Myocyte (in vitro differentiated cells): ENCODE results near the gene ATXN2. TPM values are rescaled to one million over a fixed set of nuclear protein-coding genes. Genes with fewer than 3 reads are reported as not detected.
"Not testable (repeated sequence)": the region's sequence is repeated elsewhere in the genome, so short reads cannot be mapped to it uniquely, and the experiment has no call there.

ENCODE experiments used
- DNase-seq: peaks from one replicate; pipeline ENCODE4 v3.0.0-alpha.2; 2012; ENCODE audit warnings: low read depth
- total RNA-seq: library from RNA; depleted of rRNA; stranded (reverse); fragments of >200 nt; gene quantifications from 2 replicates; pipeline ENCODE4 v1.2.3, GENCODE V29; 2014

The ATXN2 gene
- total RNA-seq, 1 donor from 2014 or later = 18.3 TPM

- no peak for DNase-seq
These were observed 24.2 kb downstream of the ATXN2 start for GRCh38 chr12:111574797-111575443.

- DNase-seq = no peak
These were observed 25.6 kb downstream of the ATXN2 start for GRCh38 chr12:111573476-111573875.

- peak; percentile 61 for DNase-seq
These were observed 28.8 kb downstream of the ATXN2 start for GRCh38 chr12:111570084-111570961.

- DNase-seq = no peak
These were observed 29.6 kb downstream of the ATXN2 start for GRCh38 chr12:111569363-111570083.

GRCh38 chr12:111560844-111561243 lies 38.3 kb downstream of the ATXN2 start:
- DNase-seq = not testable (repeated sequence)

GRCh38 chr12:111558107-111558376 lies 41.1 kb downstream of the ATXN2 start:
- DNase-seq = no peak

GRCh38 chr12:111557271-111558106 lies 41.6 kb downstream of the ATXN2 start:
- DNase-seq = no peak

- DNase-seq = no peak
These were observed 42.4 kb downstream of the ATXN2 start for GRCh38 chr12:111556676-111557075.

- DNase-seq = not testable (repeated sequence)
These were observed 43.8 kb downstream of the ATXN2 start for GRCh38 chr12:111555313-111555712.

GRCh38 chr12:111546758-111547383 lies 52.2 kb downstream of the ATXN2 start:
- DNase-seq = no peak

GRCh38 chr12:111546171-111546570 lies 52.9 kb downstream of the ATXN2 start:
- DNase-seq = no peak

GRCh38 chr12:111544032-111544431 lies 55.1 kb downstream of the ATXN2 start:
- DNase-seq = no peak

- no peak for DNase-seq
These were observed 66.4 kb downstream of the ATXN2 start for GRCh38 chr12:111532751-111533150.

- peak; percentile 61 for DNase-seq
These were observed 69.4 kb downstream of the ATXN2 start for GRCh38 chr12:111529424-111530368.

- no peak for DNase-seq
These were observed 75.4 kb downstream of the ATXN2 start for GRCh38 chr12:111523587-111524167.

GRCh38 chr12:111521801-111522200 lies 77.3 kb downstream of the ATXN2 start:
- DNase-seq = no peak

GRCh38 chr12:111519937-111520336 lies 79.2 kb downstream of the ATXN2 start:
- DNase-seq = no peak

- no peak for DNase-seq
These were observed 80.0 kb downstream of the ATXN2 start for GRCh38 chr12:111519083-111519482.

GRCh38 chr12:111507719-111508118 lies 91.4 kb downstream of the ATXN2 start:
- DNase-seq = not testable (repeated sequence)
